Fibroblast of mammary gland (primary cell): Measurements from ENCODE around the gene MCTS1.
A peak's percentile ranks its signal among the peaks of the same experiment; 100 is the strongest.

Experiments used
- DNase-seq: peaks from one replicate; pipeline ENCODE4 v3.0.0-alpha.2; 2010; ENCODE audit warnings: low read depth
- H3K4me3 ChIP-seq: 2 replicates; pipeline ENCODE4 v1.5.1; 2011; ENCODE audit warnings: low read depth, mild to moderate bottlenecking, low read length, moderate library complexity; ENCODE audit not compliant: control insufficient read depth
- CTCF ChIP-seq: conservative IDR thresholded peaks from 2 replicates; pipeline ENCODE4 v1.5.1; 2011; ENCODE audit warnings: low read depth, low read length, inconsistent platforms; ENCODE audit not compliant: control insufficient read depth, insufficient read depth

Gene MCTS1

GRCh38 chrX:120575379-120576114, 28.4 kb upstream of the MCTS1 start:
- no peak overlapping the region for H3K4me3 ChIP-seq
- no peak for TF ChIP-seq CTCF
- no peak for DNase-seq

- DNase-seq: no peak
- no peak overlapping the region for H3K4me3 ChIP-seq
- no peak for TF ChIP-seq CTCF
Measured at GRCh38 chrX:120585702-120586101, 18.2 kb upstream of the MCTS1 start.

- TF ChIP-seq CTCF: no peak
- H3K4me3 ChIP-seq: peak overlapping the region; percentile 78
- peak; percentile 64 for DNase-seq
Measured at GRCh38 chrX:120604361-120604782, 471 bp downstream of the MCTS1 start.

GRCh38 chrX:120612086-120612485, 8.2 kb downstream of the MCTS1 start:
- TF ChIP-seq CTCF: no peak

GRCh38 chrX:120614816-120615215, 10.9 kb downstream of the MCTS1 start:
- DNase-seq: peak; percentile 13
- no peak for TF ChIP-seq CTCF
- H3K4me3 ChIP-seq: no peak overlapping the region

More at GRCh38 chrX:120612086-120612485, 8.2 kb downstream of the MCTS1 start:
- no peak for DNase-seq
- H3K4me3 ChIP-seq: no peak overlapping the region

GRCh38 chrX:120617996-120618630, 14.2 kb downstream of the MCTS1 start:
- no peak for TF ChIP-seq CTCF
- no peak overlapping the region for H3K4me3 ChIP-seq
- no peak for DNase-seq
